GM19351 (cell line): ENCODE measurements around the gene CBLB.

Experiments
- ATAC-seq: cut with Tn5 transposase; IDR thresholded peaks from one replicate; pipeline ENCODE4 v1.9.1; 2021; ENCODE audit warnings: mild to moderate bottlenecking, moderate library complexity; ENCODE audit not compliant: unreplicated experiment

Gene CBLB

DNA sequence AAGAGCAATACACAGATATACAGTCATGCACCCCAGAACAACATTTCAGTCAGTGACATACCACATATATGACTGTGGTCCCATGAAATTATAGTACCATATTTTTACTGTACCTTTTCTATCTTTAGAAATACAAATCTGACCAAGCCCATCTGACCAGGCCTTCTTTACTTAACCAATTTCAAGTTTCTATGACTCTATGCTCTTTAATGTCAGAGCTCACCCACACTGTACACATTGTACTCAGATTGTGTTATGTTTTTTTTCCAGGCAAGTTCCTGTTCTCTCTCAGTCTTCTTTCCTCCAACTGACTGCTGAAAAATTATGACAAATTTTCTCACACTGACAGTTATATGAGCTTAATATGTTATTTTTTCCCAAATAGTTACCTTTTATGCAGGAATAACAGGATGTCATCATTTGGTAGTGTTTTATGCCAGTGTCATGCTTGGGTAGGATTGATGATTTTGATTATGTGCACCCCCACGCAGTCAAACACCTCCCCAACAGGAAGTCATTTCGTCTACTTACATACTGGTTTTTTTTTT is 8.0 kb upstream of the CBLB start:
- peak; percentile 89 for ATAC-seq

GRCh38 chr3:105869861-105870755 is 1.3 kb upstream of the CBLB start:
- ATAC-seq: no peak

GRCh38 chr3:105869531-105869833 is 670 bp upstream of the CBLB start:
- no peak for ATAC-seq

GRCh38 chr3:105868431-105868741 is 426 bp downstream of the CBLB start:
- ATAC-seq: peak; percentile 4

DNA sequence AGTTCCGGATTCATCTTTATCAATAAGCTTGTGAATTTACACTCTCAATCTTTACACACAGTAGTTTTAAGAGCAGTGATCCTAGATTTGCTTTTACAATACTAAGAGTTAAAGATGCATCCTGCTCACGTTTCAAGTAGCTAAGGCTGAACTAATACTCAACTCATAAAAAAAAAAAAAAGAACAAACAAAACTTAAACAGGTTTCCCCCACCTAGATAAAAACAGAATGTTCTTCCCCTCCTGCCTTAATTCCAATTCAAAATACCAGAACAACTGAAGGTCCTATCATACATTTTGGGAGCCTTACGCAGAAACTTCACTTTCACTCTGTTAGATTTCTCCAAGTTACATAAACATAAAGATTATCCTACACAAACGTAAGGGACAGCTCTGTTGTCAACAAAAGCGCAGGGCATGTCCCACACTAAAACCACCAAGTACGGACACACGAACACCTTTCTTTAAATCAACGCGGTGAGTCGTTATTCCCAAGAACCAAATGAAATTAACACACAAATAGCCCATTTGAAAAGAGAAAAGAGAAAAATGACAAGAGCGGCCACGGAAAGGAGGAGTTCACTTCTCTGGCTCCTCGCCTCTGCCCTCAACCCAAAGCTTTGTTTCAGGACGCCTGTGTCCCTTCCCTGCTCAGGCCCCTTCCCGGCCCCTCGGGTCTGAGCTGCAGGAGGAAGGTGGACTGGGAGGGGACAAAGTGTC is 941 bp downstream of the CBLB start:
- ATAC-seq: no peak

GRCh38 chr3:105866656-105867653 is 1.9 kb downstream of the CBLB start:
- peak; percentile 27 for ATAC-seq

- ATAC-seq: no peak
Observed at GRCh38 chr3:105865867-105866350, 2.9 kb downstream of the CBLB start.

GRCh38 chr3:105865016-105865623 is 3.7 kb downstream of the CBLB start:
- no peak for ATAC-seq

DNA sequence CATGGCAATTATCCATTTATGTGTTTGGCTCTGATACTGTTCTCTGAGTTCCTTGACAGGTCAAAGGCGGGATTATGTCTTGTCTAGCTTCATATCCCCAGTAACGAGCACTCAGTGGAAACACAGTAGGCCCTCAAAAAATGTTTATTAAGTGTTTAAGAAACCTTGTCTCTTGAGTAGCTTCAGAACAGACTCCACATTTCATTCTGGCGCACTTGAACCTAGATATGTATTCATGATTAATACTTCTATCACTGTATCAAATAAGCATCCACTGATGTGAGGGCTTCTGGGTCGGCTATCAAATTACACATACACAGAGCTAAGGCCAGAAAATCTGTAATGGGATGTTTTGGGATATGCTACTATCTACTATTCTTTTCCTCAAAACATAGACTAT is 4.6 kb downstream of the CBLB start:
- no peak for ATAC-seq

DNA sequence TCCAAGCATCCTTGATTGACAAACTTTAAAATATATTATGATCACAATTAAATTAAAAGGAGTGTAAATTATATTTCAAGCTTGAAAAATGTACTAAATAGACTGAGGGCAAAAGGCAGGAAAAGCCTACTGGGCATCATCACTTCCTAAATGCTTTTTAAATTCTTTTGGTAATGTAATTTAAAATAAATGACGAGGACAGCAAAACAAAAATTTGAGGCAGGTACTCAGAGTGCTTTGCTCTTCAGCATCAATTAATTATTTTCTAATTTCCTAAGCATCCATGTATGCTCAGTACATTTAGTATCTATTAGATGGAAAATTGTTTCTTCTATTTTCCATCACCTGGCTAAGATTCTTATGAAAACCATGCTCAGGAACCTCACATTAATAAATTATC is 5.2 kb downstream of the CBLB start:
- no peak for ATAC-seq

GRCh38 chr3:105862217-105862616 is 6.6 kb downstream of the CBLB start:
- ATAC-seq: peak; percentile 72

DNA sequence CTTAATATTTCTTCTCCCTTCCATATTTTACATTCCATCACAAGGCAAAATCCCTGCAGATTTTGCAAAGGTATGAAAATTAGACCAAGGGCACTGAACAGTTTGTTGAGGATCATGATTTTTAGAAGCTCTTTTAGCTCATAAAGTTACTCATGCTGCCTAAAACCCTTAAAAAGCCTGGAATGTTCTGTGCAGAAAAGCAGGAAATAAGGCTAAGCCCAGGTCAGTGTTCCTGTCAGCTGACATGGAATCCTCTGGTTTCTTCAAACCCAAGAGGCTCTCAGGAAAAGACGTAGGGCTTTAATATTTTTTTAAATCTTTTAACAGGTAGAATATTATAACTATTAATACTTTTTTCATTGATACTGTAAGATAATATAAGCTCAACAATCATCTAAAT is 8.2 kb downstream of the CBLB start:
- ATAC-seq: no peak

DNA sequence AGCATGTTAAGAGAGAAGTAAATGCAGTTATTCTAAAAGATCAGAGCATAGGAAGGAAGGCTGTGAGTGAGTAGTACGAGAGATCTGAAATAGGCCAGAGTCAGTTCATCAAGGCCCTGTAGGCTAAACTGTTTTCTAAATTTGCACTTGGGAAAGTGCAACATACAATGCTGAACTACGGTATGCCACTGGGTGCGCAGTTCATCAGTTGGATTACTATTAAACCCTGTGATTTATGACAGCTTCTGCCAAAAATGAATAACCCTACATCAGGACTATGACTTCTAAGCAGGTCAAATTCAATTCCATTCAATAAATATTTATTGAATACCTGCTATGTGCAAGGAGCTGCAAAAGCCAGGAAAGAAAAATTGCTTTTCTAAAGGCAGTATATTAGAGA is 10.8 kb downstream of the CBLB start:
- no peak for ATAC-seq

DNA sequence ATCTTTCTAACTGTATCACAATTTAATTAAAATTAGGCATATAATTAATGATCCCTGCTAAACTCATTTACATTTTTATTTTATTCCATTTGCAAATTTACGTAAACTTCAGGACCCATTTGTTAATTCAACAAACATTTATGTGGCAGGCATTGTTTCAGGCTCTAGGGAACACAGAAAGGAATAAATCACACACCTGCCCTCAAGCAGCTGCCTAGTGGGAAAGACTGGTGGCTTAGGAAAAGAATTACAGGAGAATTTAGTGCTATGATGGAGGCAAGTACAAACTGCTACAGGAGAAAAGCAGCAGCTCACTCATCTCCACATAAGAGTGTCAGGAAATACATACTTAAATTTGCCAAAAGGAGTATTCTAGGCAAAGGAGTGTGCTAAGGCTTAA is 11.2 kb downstream of the CBLB start:
- ATAC-seq: no peak

- no peak for ATAC-seq
Observed at GRCh38 chr3:105856605-105857004, 12.2 kb downstream of the CBLB start.

DNA sequence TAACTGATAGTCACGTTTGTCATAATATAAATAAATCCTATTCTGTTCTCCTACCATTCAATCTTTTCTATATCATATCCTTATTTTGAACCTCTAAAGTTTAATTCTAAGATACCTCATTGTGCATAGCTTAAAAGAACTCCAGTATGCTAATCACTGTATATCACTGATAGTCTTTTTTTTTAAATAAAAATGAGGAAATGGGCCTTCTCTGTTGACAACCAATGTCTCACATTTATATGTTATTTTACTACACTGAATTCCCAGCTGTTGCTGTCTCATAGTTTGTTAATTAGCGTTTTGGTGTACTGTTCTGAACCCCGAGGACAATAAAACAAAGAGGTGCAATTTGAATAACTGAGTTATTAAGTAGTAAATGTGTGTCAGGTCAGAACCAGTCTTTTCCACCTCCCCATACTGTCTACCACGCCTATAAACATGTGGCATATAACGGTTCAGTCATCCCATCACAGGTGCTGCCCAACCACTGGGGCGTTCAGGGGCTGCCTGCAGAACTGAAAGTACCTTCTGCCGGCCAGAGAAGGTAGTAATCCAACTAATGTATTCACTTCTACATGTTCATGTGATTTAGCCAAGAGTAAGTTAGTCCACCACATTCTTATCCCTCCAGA is 14.9 kb downstream of the CBLB start:
- peak; percentile 97 for ATAC-seq

DNA sequence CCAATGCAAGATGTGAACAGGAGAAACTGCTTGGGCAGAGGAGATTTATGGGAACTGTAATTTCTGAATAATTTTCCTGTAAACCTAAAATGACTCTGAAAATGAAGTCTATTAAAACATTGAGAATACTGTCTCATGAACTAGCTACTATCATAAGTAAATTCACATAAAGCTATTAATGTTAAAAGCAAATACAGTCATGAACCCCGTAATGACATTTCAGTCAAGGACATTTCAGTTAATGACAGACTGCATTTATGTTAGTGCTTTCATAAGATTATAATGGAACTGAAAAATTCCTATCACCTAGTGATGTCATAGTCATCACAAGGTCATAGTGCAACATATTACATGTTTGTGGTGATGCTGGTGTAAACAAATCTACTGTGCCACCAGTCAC is 17.2 kb downstream of the CBLB start:
- ATAC-seq: no peak

GRCh38 chr3:105851176-105851575 is 17.6 kb downstream of the CBLB start:
- ATAC-seq: no peak

DNA sequence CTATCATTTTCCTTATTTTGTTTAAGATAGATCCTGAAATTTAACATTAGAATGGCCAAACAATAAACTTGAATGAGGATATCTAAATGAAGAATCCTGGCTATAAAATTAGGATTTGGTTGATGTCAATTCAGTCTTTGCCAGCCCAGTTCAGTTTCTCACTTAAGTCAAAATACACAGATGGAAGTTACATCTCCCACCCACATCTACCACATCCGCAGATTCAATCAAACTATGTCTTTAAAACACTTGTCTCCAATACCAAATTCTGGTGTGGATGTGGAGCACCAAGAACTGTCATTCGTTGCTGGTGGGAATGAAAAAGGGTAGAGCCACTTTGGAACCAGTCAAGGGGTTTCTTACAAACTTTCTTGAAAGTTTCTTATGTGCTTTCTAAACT is 18.2 kb downstream of the CBLB start:
- no peak for ATAC-seq

DNA sequence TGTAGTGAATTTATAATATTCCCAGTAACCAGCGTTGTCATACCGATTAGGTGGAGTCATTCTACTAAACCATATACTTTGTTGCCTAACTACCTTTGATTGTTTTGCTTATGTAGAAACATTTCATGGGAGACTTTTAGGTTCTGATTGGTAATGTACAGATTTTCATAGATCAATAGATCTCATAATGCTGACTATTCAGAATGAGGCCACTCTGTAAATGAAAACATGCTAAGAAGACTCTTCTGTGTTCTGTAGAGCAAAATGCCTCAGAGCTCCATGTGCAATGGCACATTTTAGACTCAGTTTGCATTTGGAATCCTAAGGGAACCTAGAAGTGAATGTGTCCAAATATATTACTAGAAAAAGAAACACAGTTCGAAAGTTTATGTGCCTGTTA is 20.0 kb downstream of the CBLB start:
- ATAC-seq: no peak
